Smooth muscle cell (in vitro differentiated cells): ENCODE results near the gene PRSS56. TPM values are rescaled to one million over a fixed set of nuclear protein-coding genes. Genes with fewer than 3 reads are reported as not detected.

Source experiments
- DNase-seq: peaks from one replicate; lab custom pipeline; 2025; ENCODE audit not compliant: unreplicated experiment; lab: John Stamatoyannopoulos, UW
- H2AFZ ChIP-seq: fragments of 200-600 bp; sonication (generic); 2 replicates; pipeline ENCODE4 v1.6.0; 2016; ENCODE audit warnings: antibody characterized with exemption, low read depth, mild to moderate bottlenecking
- H3F3A ChIP-seq: fragments of 200-600 bp; sonication (generic); 2 replicates; pipeline ENCODE4 v1.6.0; 2017; ENCODE audit warnings: antibody characterized with exemption, low read depth
- H3K27ac ChIP-seq: fragments of 200-600 bp; sonication (generic); 2 replicates; pipeline ENCODE4 v1.5.1; 2016; ENCODE audit warnings: low read depth, mild to moderate bottlenecking
- H3K27me3 ChIP-seq: fragments of 200-600 bp; sonication (generic); 2 replicates; pipeline ENCODE4 v1.6.1; 2016; ENCODE audit warnings: low read depth, mild to moderate bottlenecking
- H3K36me3 ChIP-seq: fragments of 200-600 bp; sonication (generic); 2 replicates; pipeline ENCODE4 v1.5.1; 2016; ENCODE audit warnings: low read depth
- H3K4me1 ChIP-seq: fragments of 200-600 bp; sonication (generic); 2 replicates; pipeline ENCODE4 v1.5.1; 2016; ENCODE audit warnings: low read depth
- H3K4me2 ChIP-seq: fragments of 200-600 bp; sonication (generic); 2 replicates; pipeline ENCODE4 v1.6.0; 2016; ENCODE audit warnings: mild to moderate bottlenecking
- H3K4me3 ChIP-seq: fragments of 200-600 bp; sonication (generic); 2 replicates; pipeline ENCODE4 v1.5.1; 2016; ENCODE audit warnings: mild to moderate bottlenecking
- H3K79me2 ChIP-seq: fragments of 200-600 bp; sonication (generic); 2 replicates; pipeline ENCODE4 v1.6.0; 2016; ENCODE audit warnings: low read depth, mild to moderate bottlenecking
- H3K9ac ChIP-seq: fragments of 200-600 bp; sonication (generic); 2 replicates; pipeline ENCODE4 v1.6.0; 2016; ENCODE audit warnings: low read depth
- H3K9me3 ChIP-seq: fragments of 200-600 bp; sonication (generic); replicated peaks from 2 replicates; pipeline ENCODE4 v1.5.1; 2016; ENCODE audit warnings: low read depth
- H4K20me1 ChIP-seq: fragments of 200-600 bp; sonication (generic); 2 replicates; pipeline ENCODE4 v1.6.0; 2016; ENCODE audit warnings: low read depth
- WGBS: methylation state at CpG from one replicate; pipeline ENCODE4 v1.1.7; 2016; ENCODE audit warnings: low lambda C conversion rate; 5-methylcytosine and 5-hydroxymethylcytosine counted together
- polyA plus RNA-seq: library from polyadenylated mRNA; unstranded; fragments of >200 nt; fragmentation: Nextera tagmentation; extraction: Ambion mirVana; gene quantifications from 2 replicates; pipeline ENCODE4 v1.2.1, GENCODE V29; 2016
- total RNA-seq: library from RNA; depleted of rRNA; stranded (reverse); fragments of >200 nt; gene quantifications from 2 replicates; pipeline ENCODE4 v1.2.3, GENCODE V29; 2014
- TF ChIP-seq, protein P1 (sequence below): fragments of 200-600 bp; sonication (generic); IDR thresholded peaks from 2 replicates; pipeline ENCODE4 v1.5.1; 2017; ENCODE audit warnings: borderline replicate concordance, mild to moderate bottlenecking, antibody characterized with exemption; ENCODE audit not compliant: insufficient read depth, poor library complexity, severe bottlenecking

PRSS56 gene
- total and polyA plus RNA-seq, 2 experiments from 2014 or later = not detected

DNA sequence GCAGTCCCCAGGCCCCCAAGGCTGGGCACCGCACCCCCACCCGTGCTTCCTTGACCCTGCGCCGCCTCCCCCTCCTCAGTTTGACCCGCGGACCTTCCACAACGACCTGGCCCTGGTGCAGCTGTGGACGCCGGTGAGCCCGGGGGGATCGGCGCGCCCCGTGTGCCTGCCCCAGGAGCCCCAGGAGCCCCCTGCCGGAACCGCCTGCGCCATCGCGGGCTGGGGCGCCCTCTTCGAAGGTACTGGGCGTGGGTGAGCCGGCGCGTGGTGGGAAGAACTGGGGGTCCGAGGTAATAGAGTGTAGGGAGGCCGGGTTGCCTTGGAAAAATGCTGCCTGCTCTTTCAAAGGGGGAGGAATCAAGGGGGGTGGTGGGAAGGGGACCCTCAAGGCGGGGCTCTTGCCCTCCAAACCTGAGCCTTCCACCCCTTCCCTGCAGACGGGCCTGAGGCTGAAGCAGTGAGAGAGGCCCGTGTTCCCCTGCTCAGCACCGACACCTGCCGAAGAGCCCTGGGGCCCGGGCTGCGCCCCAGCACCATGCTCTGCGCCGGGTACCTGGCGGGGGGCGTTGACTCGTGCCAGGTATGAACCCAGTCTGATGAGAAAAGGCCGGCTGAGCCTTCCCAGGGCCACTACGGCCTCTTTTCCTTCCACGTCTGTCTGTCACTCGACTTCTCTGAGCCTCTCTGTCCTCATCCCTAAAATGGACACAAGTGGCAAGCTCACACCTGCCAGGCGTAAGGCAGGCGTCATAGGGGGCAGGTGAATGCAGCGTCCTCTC, 2.6 kb downstream of the PRSS56 start:
- no peaks in the 10 kb centered on the region for H4K20me1 ChIP-seq
- WGBS = 58% methylated on average over 40 of the region's 46 CpGs
- DNase-seq = no peak
- TF ChIP-seq, protein P1, sequence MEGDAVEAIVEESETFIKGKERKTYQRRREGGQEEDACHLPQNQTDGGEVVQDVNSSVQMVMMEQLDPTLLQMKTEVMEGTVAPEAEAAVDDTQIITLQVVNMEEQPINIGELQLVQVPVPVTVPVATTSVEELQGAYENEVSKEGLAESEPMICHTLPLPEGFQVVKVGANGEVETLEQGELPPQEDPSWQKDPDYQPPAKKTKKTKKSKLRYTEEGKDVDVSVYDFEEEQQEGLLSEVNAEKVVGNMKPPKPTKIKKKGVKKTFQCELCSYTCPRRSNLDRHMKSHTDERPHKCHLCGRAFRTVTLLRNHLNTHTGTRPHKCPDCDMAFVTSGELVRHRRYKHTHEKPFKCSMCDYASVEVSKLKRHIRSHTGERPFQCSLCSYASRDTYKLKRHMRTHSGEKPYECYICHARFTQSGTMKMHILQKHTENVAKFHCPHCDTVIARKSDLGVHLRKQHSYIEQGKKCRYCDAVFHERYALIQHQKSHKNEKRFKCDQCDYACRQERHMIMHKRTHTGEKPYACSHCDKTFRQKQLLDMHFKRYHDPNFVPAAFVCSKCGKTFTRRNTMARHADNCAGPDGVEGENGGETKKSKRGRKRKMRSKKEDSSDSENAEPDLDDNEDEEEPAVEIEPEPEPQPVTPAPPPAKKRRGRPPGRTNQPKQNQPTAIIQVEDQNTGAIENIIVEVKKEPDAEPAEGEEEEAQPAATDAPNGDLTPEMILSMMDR = no peak
- H3K9ac ChIP-seq = no peak overlapping the region
- H3F3A ChIP-seq = no peaks in the 10 kb centered on the region
- no peak overlapping the region for H3K4me2 ChIP-seq
- peaks cover 48% of the 10 kb centered on the region for H3K27me3 ChIP-seq
- H3K27ac ChIP-seq = no peak overlapping the region
- peaks cover 4% of the 10 kb centered on the region for H3K4me1 ChIP-seq
- no peaks in the 10 kb centered on the region for H3K79me2 ChIP-seq
- no peaks in the 10 kb centered on the region for H3K36me3 ChIP-seq
- no peaks in the 10 kb centered on the region for H3K9me3 ChIP-seq
- H2AFZ ChIP-seq = no peak overlapping the region
- no peak overlapping the region for H3K4me3 ChIP-seq

- no peak for DNase-seq
- TF ChIP-seq, protein P1 = no peak
- peak overlapping the region; percentile 46 for H3K4me3 ChIP-seq
- no peak overlapping the region for H2AFZ ChIP-seq
- H3K36me3 ChIP-seq = no peaks in the 10 kb centered on the region
- peak overlapping the region; percentile 82 for H3K4me2 ChIP-seq
- no peaks in the 10 kb centered on the region for H3K79me2 ChIP-seq
- peaks cover 44% of the 10 kb centered on the region for H3K27me3 ChIP-seq
- H3K4me1 ChIP-seq = peaks cover 4% of the 10 kb centered on the region
- WGBS = 36% methylated on average over 16 of the region's 16 CpGs
- H3K9me3 ChIP-seq = no peaks in the 10 kb centered on the region
- no peaks in the 10 kb centered on the region for H4K20me1 ChIP-seq
- H3K9ac ChIP-seq = no peak overlapping the region
- no peak overlapping the region for H3K27ac ChIP-seq
- no peaks in the 10 kb centered on the region for H3F3A ChIP-seq
These were observed 3.2 kb downstream of the PRSS56 start for GRCh38 chr2:232523402-232523681.

- Histone ChIP-seq H4K20me1 (no peaks in the 10 kb centered on the region), H3K36me3 (no peaks in the 10 kb centered on the region), H3K79me2 (no peaks in the 10 kb centered on the region), H2AFZ (no peak overlapping the region), H3K9ac (no peak overlapping the region), H3K27me3 (peaks cover 44% of the 10 kb centered on the region), H3K27ac (no peak overlapping the region), H3K9me3 (no peaks in the 10 kb centered on the region), H3K4me1 (peaks cover 4% of the 10 kb centered on the region), H3K4me3 (peak overlapping the region; percentile 46), H3K4me2 (peak overlapping the region; percentile 82), H3F3A (no peaks in the 10 kb centered on the region)
- TF ChIP-seq, protein P1 = peak; percentile 21
- 3% methylated on average over 75 of the region's 75 CpGs for WGBS
- DNase-seq = no peak
These were observed 3.8 kb downstream of the PRSS56 start for GRCh38 chr2:232523682-232524597.
